Upper lobe of right lung (tissue), 1 donor: ENCODE data around the gene SUSD1. TPM values are rescaled to one million over a fixed set of nuclear protein-coding genes. Genes with fewer than 3 reads are reported as not detected.

Experiments
- ATAC-seq: fragments of 200-7000 bp; cut with Tn5 transposase; one replicate; pipeline ENCODE4 v1.9.1; 2020; ENCODE audit warnings: mild to moderate bottlenecking, moderate library complexity
- DNase-seq: peaks from one replicate; pipeline ENCODE4 v3.0.0-alpha.2; 2020
- H3K27ac ChIP-seq: fragments of 200-600 bp; one replicate; pipeline ENCODE4 v1.8.0; 2022
- H3K27me3 ChIP-seq: fragments of 200-600 bp; one replicate; pipeline ENCODE4 v1.8.0; 2022; ENCODE audit warnings: mild to moderate bottlenecking
- H3K36me3 ChIP-seq: fragments of 200-600 bp; one replicate; pipeline ENCODE4 v1.8.0; 2022
- H3K4me1 ChIP-seq: fragments of 200-600 bp; one replicate; pipeline ENCODE4 v1.8.0; 2022
- H3K4me3 ChIP-seq: fragments of 200-600 bp; one replicate; pipeline ENCODE4 v1.8.0; 2022; ENCODE audit warnings: mild to moderate bottlenecking
- H3K9me3 ChIP-seq: fragments of 200-600 bp; one replicate; pipeline ENCODE4 v1.8.0; 2022
- CTCF ChIP-seq: fragments of 200-600 bp; IDR thresholded peaks from one replicate; pipeline ENCODE4 v1.8.0; 2022; ENCODE audit warnings: antibody characterized with exemption
- intact Hi-C: fragments of 100-400 bp; cut with DNase I; formaldehyde crosslinking; loops from one replicate; pipeline ENCODE4 v1.11.0; 2022
- total RNA-seq: library from RNA; stranded (reverse); fragmentation: NEBNext Ultra II Directional; extraction: Animal tissue kit (Norgen Biotek cat#: 25700); gene quantifications from one replicate; pipeline ENCODE4 v1.2.1, GENCODE V29; 2021
- donor health status: DM: no; HTN: yes; CAD: no; lungs with severe emphysema.

SUSD1 gene
- total RNA-seq, 1 donor from 2014 or later, result 31.0 TPM

- ATAC-seq (no peak), DNase-seq (no peak)
- Histone ChIP-seq H3K4me1 (no peaks in the 10 kb centered on the region), H3K4me3 (no peak overlapping the region), H3K9me3 (no peaks in the 10 kb centered on the region), H3K27me3 (no peaks in the 10 kb centered on the region), H3K27ac (no peak overlapping the region), H3K36me3 (no peaks in the 10 kb centered on the region)
- intact Hi-C loops, result no loop called here
- no peak for TF ChIP-seq CTCF
These were observed 90.8 kb downstream of the SUSD1 start for GRCh38 chr9:112084334-112084733.

DNA sequence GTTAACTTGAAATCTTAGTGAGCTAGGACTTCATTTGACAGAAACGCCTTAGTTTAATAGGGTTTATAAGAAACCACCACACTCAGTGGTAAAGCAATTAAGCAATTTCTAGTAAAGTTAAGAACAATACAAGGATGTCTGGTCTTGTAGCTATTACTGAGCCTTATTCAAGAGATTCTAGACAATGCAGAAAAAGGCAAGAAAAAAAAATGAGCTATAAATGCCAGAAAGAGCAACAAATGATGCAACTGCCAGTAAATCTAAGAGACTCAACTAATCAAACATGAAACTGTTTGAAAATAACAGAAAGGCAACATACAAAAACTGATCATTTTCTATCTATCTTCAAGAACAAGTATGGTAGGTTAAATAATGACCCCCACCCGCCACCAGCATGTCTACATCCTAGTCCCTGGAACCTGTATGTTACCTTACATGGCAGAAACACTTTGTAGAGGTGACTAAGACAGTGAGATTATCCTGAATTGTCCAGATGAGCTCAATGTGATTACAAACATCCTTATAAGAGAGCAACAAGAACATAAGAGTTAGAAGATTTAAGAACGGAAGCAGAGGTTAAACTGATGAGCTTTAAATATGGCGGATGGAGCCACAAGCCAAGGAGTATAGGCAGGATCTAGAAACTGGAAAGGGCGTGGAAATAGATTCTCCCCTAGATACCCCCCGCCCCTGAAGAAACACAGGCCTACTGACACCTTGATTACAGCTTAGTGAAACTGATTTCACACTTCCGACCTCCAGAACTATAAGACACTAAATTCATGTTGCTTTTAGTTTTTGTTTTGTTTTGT lies 93.0 kb downstream of the SUSD1 start:
- Histone ChIP-seq H3K4me1 (no peaks in the 10 kb centered on the region), H3K27me3 (no peaks in the 10 kb centered on the region), H3K9me3 (no peaks in the 10 kb centered on the region), H3K4me3 (no peak overlapping the region), H3K27ac (no peak overlapping the region), H3K36me3 (no peaks in the 10 kb centered on the region)
- DNase-seq (no peak), ATAC-seq (no peak)
- TF ChIP-seq CTCF, result no peak
- intact Hi-C loops, result no loop called here

- Histone ChIP-seq H3K27ac (no peak overlapping the region), H3K36me3 (no peaks in the 10 kb centered on the region), H3K27me3 (no peaks in the 10 kb centered on the region), H3K9me3 (no peaks in the 10 kb centered on the region), H3K4me3 (no peak overlapping the region), H3K4me1 (no peaks in the 10 kb centered on the region)
- intact Hi-C loops, result no loop called here
- DNase-seq (no peak), ATAC-seq (no peak)
- no peak for TF ChIP-seq CTCF
These were observed 94.1 kb downstream of the SUSD1 start for GRCh38 chr9:112080831-112081542.

DNA sequence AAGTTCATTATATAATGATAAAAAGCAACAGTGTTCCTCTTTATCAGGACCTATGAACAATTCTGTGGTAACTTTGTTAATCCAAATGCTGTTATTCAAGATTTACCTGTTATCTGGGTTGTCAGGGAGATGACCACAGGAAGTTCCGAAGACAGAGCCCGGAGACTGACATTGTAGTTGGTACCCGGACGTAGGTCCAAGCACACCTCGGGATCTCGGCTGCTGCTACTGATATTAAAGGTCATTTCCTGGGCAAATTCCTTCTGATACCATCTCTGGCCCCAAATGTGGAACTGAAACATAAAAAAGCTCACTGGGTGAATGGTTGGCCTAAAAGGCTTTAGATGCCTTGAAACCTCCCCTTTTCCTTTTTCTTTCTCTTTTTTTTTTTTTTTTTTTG lies 96.7 kb downstream of the SUSD1 start:
- Histone ChIP-seq H3K27ac (no peak overlapping the region), H3K9me3 (no peaks in the 10 kb centered on the region), H3K27me3 (no peaks in the 10 kb centered on the region), H3K4me1 (peaks cover 12% of the 10 kb centered on the region), H3K36me3 (no peaks in the 10 kb centered on the region), H3K4me3 (no peak overlapping the region)
- no peak for TF ChIP-seq CTCF
- intact Hi-C loops, result no loop called here
- DNase-seq (no peak), ATAC-seq (peak; percentile 60)

- DNase-seq (no peak), ATAC-seq (no peak)
- Histone ChIP-seq H3K36me3 (no peaks in the 10 kb centered on the region), H3K27me3 (no peaks in the 10 kb centered on the region), H3K27ac (no peak overlapping the region), H3K4me1 (peaks cover 20% of the 10 kb centered on the region), H3K4me3 (no peak overlapping the region), H3K9me3 (no peaks in the 10 kb centered on the region)
- intact Hi-C loops, result no loop called here
- TF ChIP-seq CTCF, result no peak
These were observed 98.3 kb downstream of the SUSD1 start for GRCh38 chr9:112076814-112077213.
